Testis (tissue), 3 donors: Measurements from ENCODE around the gene DNER. TPM values are rescaled to one million over a fixed set of nuclear protein-coding genes. Genes with fewer than 3 reads are reported as not detected.

Source experiments
- DNase-seq: peaks from one replicate; pipeline ENCODE4 v3.0.0-alpha.2; 2019
- H3K27ac ChIP-seq, 2 donors: fragments of 200-600 bp; sonication (generic); one replicate each; pipeline ENCODE4 v1.5.1; 2019
- H3K27me3 ChIP-seq: fragments of 200-600 bp; sonication (generic); one replicate; pipeline ENCODE4 v1.5.1; 2019
- H3K36me3 ChIP-seq: fragments of 200-600 bp; sonication (generic); one replicate; pipeline ENCODE4 v1.5.1; 2017; ENCODE audit warnings: low read depth; ENCODE audit errors: missing control alignments
- H3K4me1 ChIP-seq: fragments of 200-600 bp; sonication (generic); one replicate; pipeline ENCODE4 v1.5.1; 2019
- H3K4me3 ChIP-seq, 2 donors: fragments of 200-600 bp; sonication (generic); one replicate each; pipeline ENCODE4 v1.5.1; 2017 to 2019
- H3K9me3 ChIP-seq: fragments of 200-600 bp; sonication (generic); one replicate; pipeline ENCODE4 v1.5.1; 2017
- POLR2A ChIP-seq: fragments of 450-650 bp; IDR thresholded peaks from one replicate; pipeline ENCODE4 v1.6.1; 2017; ENCODE audit warnings: antibody characterized with exemption, mild to moderate bottlenecking, moderate library complexity
- WGBS, 2 donors: methylation state at CpG; one replicate each; pipeline ENCODE4 v1.1.5; 2018; 5-methylcytosine and 5-hydroxymethylcytosine counted together
- intact Hi-C: fragments of 100-400 bp; cut with DNase I; formaldehyde crosslinking; loops from one replicate; pipeline ENCODE4 v1.15.1; 2023; ENCODE audit warnings: low total_unique reads
- polyA plus RNA-seq: library from polyadenylated mRNA; stranded (reverse); fragments of 350-450 nt; fragmentation: Illumina TruSeq; extraction: RNeasy Lipid Tissue Mini Kit (QIAGEN cat#74804); gene quantifications from one replicate; pipeline ENCODE4 v1.2.3, GENCODE V29; 2014; ENCODE audit warnings: low read depth, low replicate concordance; ENCODE audit not compliant: insufficient read depth
- total RNA-seq, 2 donors: library from RNA; depleted of rRNA; stranded (reverse); fragments of >200 nt; gene quantifications; one replicate each; pipeline ENCODE4 v1.2.3, GENCODE V29; 2016
- TF ChIP-seq, protein P1 (sequence below), 3 experiments: fragments of 450-650 bp in 2 of 3; fragments of 200-600 bp in 1 of 3; sonication (generic) in 1 of 3; IDR thresholded peaks; one replicate each; pipeline ENCODE4 v1.5.1; 2016 to 2019; ENCODE audit warnings: antibody characterized with exemption in 3 of 3, mild to moderate bottlenecking in 2 of 3, moderate library complexity in 1 of 3

DNER gene
- total and polyA plus RNA-seq, 3 donors from 2014 or later: 2.0 to 4.8 (median 2.9) TPM

DNA sequence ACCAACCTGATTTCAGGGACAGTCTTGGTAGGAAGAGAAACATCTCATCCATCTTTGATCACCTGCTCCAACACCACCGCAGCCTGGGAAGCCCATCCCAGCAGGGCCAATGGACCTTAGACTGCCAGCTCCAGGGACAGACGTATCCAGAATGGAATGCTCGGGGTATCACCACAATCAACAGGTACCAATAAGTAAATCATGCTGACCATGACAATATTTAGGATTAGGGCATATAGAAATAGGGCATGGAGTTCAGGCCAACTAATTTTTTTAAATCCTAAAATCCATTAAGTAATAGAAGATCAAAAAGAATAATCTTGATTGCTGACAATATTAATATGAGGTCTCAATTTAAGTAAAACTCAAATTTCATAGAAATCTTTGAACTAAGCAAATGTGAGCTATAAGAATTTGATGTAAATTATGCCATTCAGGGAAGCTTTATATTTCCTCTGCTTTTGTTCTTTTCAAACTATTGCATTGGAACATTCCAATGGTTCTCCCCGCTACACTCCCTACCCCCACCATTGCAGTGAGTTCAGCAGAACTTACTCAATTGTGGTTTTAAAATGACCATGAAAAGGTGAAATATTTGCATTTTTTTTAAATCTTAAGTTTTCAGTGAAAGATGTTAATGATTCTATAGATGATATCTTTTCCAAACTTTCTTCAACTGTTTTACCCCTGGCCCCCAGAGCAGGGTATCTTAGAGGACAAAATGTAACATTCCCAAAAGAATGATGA is 138.6 kb downstream of the DNER start:
- H3K9me3 ChIP-seq: no peaks in the 10 kb centered on the region
- H3K4me1 ChIP-seq: no peaks in the 10 kb centered on the region
- DNase-seq: no peak
- WGBS, 2 donors: 91 to 94% methylated on average over 4 of the region's 4 CpGs
- no peaks in the 10 kb centered on the region for H3K36me3 ChIP-seq
- H3K4me3 ChIP-seq: no peak overlapping the region
- no peak for TF ChIP-seq POLR2A
- TF ChIP-seq, protein P1, sequence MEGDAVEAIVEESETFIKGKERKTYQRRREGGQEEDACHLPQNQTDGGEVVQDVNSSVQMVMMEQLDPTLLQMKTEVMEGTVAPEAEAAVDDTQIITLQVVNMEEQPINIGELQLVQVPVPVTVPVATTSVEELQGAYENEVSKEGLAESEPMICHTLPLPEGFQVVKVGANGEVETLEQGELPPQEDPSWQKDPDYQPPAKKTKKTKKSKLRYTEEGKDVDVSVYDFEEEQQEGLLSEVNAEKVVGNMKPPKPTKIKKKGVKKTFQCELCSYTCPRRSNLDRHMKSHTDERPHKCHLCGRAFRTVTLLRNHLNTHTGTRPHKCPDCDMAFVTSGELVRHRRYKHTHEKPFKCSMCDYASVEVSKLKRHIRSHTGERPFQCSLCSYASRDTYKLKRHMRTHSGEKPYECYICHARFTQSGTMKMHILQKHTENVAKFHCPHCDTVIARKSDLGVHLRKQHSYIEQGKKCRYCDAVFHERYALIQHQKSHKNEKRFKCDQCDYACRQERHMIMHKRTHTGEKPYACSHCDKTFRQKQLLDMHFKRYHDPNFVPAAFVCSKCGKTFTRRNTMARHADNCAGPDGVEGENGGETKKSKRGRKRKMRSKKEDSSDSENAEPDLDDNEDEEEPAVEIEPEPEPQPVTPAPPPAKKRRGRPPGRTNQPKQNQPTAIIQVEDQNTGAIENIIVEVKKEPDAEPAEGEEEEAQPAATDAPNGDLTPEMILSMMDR (IDR thresholded peaks at IDR 0.05): no peak
- H3K27me3 ChIP-seq: no peaks in the 10 kb centered on the region
- no peak overlapping the region for H3K27ac ChIP-seq
- intact Hi-C loops: no loop called here

DNA sequence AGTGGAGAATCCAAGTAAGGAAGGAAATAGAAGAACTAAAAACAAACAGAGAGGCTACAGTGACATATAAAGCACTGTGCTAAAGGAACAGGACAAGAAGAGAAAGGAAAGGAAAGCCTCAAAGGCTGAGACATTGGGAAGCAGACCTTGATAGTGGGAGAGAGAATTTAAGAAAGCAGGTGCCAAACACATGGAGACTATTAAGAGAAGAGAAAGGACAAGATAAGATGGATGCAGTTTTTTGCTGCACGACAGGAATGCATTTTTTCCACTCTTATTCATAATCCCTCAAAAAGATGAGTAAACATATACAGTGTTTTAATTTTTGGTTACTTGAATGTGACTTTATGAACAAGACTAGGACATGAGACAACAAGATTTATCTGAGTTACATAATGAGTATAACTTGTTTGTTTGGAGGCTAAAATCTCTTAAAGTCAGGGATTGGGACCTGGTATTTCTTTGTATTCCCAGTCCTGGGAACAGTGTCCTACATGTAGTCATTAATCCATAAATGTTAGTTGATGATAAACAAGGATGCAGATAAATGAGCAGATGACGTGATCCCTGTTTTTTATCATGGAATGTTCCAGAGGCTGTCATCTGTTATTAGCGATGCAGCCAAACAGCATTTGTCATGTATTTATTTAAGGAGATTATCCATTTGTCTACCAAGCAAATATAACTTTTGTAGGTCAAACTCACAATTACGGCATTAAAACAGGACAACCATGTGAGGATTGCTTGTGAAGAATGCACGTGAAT is 141.7 kb downstream of the DNER start:
- no peaks in the 10 kb centered on the region for H3K36me3 ChIP-seq
- H3K27ac ChIP-seq: no peak overlapping the region
- no peaks in the 10 kb centered on the region for H3K4me1 ChIP-seq
- H3K27me3 ChIP-seq: no peaks in the 10 kb centered on the region
- DNase-seq: no peak
- TF ChIP-seq, protein P1 (IDR thresholded peaks at IDR 0.05): no peak
- no peak for TF ChIP-seq POLR2A
- intact Hi-C loops: no loop called here
- H3K9me3 ChIP-seq: no peaks in the 10 kb centered on the region
- whole genome bisulfite sequencing, 2 donors: 48 to 73% methylated on average over 5 of the region's 5 CpGs
- H3K4me3 ChIP-seq: no peak overlapping the region

DNA sequence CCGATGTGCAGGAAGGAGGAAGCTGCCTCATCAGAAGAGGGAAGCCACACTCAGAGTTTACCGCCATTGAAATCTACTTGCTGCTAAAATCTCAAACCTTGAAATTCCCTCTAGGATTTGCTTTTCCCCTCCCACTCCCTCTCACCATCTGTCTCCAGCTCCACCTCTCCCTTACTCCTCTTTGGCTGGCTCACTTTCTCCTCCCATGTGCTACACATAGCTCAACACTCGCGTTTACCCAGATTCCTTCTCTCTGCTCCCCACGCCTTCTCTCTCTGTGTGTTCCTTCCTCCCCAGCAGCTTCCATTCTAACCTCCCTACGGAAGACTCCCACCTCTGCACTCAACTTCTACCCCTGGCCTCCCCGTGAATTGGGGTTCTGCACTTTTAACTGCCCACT is 143.1 kb downstream of the DNER start:
- Histone ChIP-seq H3K9me3 (no peaks in the 10 kb centered on the region), H3K36me3 (no peaks in the 10 kb centered on the region), H3K27ac (no peak overlapping the region), H3K4me3 (no peak overlapping the region), H3K4me1 (no peaks in the 10 kb centered on the region), H3K27me3 (no peaks in the 10 kb centered on the region)
- intact Hi-C loops: no loop called here
- DNase-seq: no peak
- TF ChIP-seq, protein P1 (IDR thresholded peaks at IDR 0.05): no peak
- TF ChIP-seq POLR2A: no peak
- 56 to 77% methylated on average over 7 of the region's 7 CpGs for WGBS, 2 donors

DNA sequence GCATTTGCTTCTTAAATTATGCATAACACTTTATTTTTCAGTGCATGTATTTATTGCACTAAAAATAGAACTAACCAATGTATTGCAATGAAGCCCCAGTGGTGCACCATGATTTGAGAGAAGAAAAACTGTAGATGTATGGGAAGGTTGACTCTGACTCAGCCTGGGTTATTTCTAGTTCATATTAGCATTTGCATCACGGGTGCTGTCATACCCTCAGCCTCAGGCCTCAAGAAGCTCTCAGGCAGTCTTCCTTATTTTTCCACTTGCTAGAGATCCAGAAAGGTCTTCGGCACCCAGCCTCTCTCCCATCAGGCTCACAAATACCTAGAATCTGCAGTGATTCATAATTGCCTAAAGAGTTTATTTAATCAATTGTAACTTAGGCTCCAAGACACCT is 148.0 kb downstream of the DNER start:
- intact Hi-C loops: no loop called here
- H3K36me3 ChIP-seq: no peaks in the 10 kb centered on the region
- no peak for DNase-seq
- no peaks in the 10 kb centered on the region for H3K27me3 ChIP-seq
- H3K27ac ChIP-seq: no peak overlapping the region
- H3K4me1 ChIP-seq: no peaks in the 10 kb centered on the region
- no peak for TF ChIP-seq POLR2A
- TF ChIP-seq, protein P1 (IDR thresholded peaks at IDR 0.05): no peak
- H3K4me3 ChIP-seq: no peak overlapping the region
- 94 to 97% methylated on average over 2 of the region's 2 CpGs for WGBS, 2 donors
- H3K9me3 ChIP-seq: no peaks in the 10 kb centered on the region
